Esophagus muscularis mucosa (tissue), 4 donors: ENCODE measurements around the gene FAM20A. TPM values are rescaled to one million over a fixed set of nuclear protein-coding genes. Genes with fewer than 3 reads are reported as not detected.

Experiments used
- DNase-seq: peaks from one replicate; pipeline ENCODE4 v3.0.0-alpha.2; 2017; ENCODE audit errors: extremely low spot score
- H3K27ac ChIP-seq, 4 donors: fragments of 200-600 bp; sonication (generic); replicated peaks in 1 of 4; 1 replicate in 3 of 4; 2 replicates in 1 of 4; pipeline ENCODE4 v1.5.1; 2016 to 2019; ENCODE audit warnings: mild to moderate bottlenecking in 1 of 4
- H3K27me3 ChIP-seq, 4 donors: fragments of 200-600 bp; sonication (generic); one replicate each; pipeline versions ENCODE4 v1.5.1 to v1.6.0; 2016 to 2019
- H3K36me3 ChIP-seq, 4 donors: fragments of 200-600 bp; sonication (generic); one replicate each; pipeline ENCODE4 v1.5.1; 2016 to 2019
- H3K4me1 ChIP-seq, 4 donors: fragments of 200-600 bp; sonication (generic); one replicate each; pipeline ENCODE4 v1.5.1; 2016 to 2019
- H3K4me3 ChIP-seq, 4 donors: fragments of 200-600 bp; sonication (generic); 1 replicate in 2 of 4; 2 replicates in 2 of 4; pipeline ENCODE4 v1.5.1; 2016 to 2019; ENCODE audit warnings: mild to moderate bottlenecking in 4 of 4, moderate library complexity in 1 of 4
- H3K9me3 ChIP-seq, 4 donors: fragments of 200-600 bp; sonication (generic); 1 replicate in 3 of 4; 2 replicates in 1 of 4; pipeline ENCODE4 v1.5.1; 2016 to 2019
- EP300 ChIP-seq: sonication (generic); formaldehyde crosslinking; IDR thresholded peaks from one replicate; pipeline ENCODE4 v1.6.1; 2017; ENCODE audit warnings: antibody characterized with exemption
- POLR2A ChIP-seq: fragments of 450-650 bp; IDR thresholded peaks from one replicate; pipeline ENCODE4 v1.6.1; 2017; ENCODE audit warnings: antibody characterized with exemption, moderate library complexity, mild to moderate bottlenecking, low read depth
- POLR2AphosphoS5 ChIP-seq, 2 donors: sonication (generic); formaldehyde crosslinking; IDR thresholded peaks; one replicate each; pipeline ENCODE4 v1.6.1; 2017; ENCODE audit warnings: antibody characterized with exemption in 2 of 2
- WGBS: methylation state at CpG from one replicate; pipeline ENCODE4 v1.1.5; 2018; 5-methylcytosine and 5-hydroxymethylcytosine counted together
- intact Hi-C: fragments of 100-400 bp; cut with DNase I; formaldehyde crosslinking; loops from one replicate; pipeline ENCODE4 v1.15.1; 2023
- total RNA-seq, 4 donors: library from RNA; depleted of rRNA; stranded (reverse); fragments of >200 nt; gene quantifications; one replicate each; pipeline versions ENCODE4 v1.1.0 to v1.2.1, GENCODE V29; 2016
- TF ChIP-seq, protein P1 (sequence below), 3 experiments: fragments of 200-600 bp in 2 of 3; fragments of 450-650 bp in 1 of 3; sonication (generic) in 2 of 3; IDR thresholded peaks; one replicate each; pipeline ENCODE4 v1.5.1; 2017 to 2019; ENCODE audit warnings: antibody characterized with exemption in 3 of 3, mild to moderate bottlenecking in 2 of 3, moderate library complexity in 1 of 3

Gene FAM20A
- total RNA-seq, 4 donors from 2014 or later = 1.7 to 21.2 (median 3.2) TPM

DNA sequence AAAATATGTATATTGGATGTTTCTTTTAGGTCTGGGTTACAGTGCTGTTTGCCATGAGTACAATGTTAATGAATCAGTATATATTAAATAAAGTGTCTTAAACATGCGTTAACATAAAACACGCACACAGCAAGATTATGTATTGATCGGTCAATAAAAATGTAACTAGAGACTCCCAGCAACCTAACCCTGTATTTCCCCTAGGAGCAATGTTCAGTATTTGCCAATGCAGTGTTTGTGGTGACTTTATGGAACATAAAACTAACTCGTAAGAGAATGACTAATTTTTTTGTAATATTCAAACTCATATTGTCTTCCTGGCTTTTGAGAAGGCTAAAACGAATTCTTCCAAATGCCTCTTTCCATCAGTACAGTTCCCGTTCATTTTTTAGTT lies 66.5 kb downstream of the FAM20A start:
- H3K36me3 ChIP-seq = peaks cover 38 to 98% (median 75%) of the 10 kb centered on the region in 4 donors
- no peak for DNase-seq
- H3K27me3 ChIP-seq = no peaks in the 10 kb centered on the region
- no peak overlapping the region for H3K27ac ChIP-seq
- H3K4me3 ChIP-seq = no peak overlapping the region
- peaks cover 0 to 16% (median 2%) of the 10 kb centered on the region in 4 donors for H3K4me1 ChIP-seq
- no peaks in the 10 kb centered on the region for H3K9me3 ChIP-seq
- intact Hi-C loops = loop anchor here (5.0 kb wide), 1 partner anchor 223 kb away; no protein-coding TSS in a partner anchor
- TF ChIP-seq EP300 = no peak
- TF ChIP-seq, protein P1, sequence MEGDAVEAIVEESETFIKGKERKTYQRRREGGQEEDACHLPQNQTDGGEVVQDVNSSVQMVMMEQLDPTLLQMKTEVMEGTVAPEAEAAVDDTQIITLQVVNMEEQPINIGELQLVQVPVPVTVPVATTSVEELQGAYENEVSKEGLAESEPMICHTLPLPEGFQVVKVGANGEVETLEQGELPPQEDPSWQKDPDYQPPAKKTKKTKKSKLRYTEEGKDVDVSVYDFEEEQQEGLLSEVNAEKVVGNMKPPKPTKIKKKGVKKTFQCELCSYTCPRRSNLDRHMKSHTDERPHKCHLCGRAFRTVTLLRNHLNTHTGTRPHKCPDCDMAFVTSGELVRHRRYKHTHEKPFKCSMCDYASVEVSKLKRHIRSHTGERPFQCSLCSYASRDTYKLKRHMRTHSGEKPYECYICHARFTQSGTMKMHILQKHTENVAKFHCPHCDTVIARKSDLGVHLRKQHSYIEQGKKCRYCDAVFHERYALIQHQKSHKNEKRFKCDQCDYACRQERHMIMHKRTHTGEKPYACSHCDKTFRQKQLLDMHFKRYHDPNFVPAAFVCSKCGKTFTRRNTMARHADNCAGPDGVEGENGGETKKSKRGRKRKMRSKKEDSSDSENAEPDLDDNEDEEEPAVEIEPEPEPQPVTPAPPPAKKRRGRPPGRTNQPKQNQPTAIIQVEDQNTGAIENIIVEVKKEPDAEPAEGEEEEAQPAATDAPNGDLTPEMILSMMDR (IDR thresholded peaks at IDR 0.05) = no peak
- no peak for TF ChIP-seq POLR2A
- TF ChIP-seq POLR2AphosphoS5 (IDR thresholded peaks at IDR 0.05) = no peak
- WGBS = 85% methylated on average over 6 of the region's 6 CpGs

DNA sequence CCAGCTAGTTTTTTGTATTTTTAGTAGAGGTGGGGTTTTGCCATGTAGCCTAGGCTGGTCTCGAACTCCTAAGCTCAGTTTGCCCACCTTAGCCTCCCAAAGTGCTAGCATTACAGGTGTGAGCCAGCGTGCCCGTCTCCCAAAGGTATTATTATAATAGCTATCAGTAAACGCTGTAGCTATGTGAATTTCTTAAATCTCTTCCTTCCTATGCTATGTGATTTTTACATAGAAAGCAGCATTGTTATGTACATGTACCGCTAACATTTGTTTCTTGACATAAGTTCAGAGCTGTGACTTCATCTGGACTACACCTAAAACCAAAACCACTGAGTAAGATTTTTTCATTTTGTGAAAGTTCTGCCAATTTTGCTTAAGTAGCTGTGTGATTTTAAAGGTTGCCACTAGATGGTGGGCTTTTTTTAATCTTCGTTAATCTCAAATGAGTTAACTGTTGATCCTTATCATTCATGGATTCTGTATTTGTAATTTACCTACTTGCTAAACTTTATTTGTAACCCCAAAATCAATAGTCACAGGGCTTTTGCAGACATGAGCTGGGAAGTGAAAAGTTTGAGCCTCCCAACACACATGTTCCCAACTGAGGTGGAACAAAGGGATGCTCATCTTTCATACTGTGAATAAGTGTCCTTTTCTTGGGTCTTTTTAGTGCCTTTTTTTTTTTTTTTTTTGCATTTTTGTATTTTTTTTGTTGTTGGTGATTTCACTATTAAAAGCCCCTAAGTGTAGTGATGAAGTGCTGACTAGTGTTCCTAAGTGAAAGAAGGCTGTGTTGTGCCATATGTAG lies 67.1 kb downstream of the FAM20A start:
- Histone ChIP-seq H3K9me3 (no peaks in the 10 kb centered on the region), H3K4me3 (no peak overlapping the region), H3K4me1 (peaks cover 0 to 13% (median 2%) of the 10 kb centered on the region in 4 donors), H3K27me3 (no peaks in the 10 kb centered on the region), H3K27ac (no peak overlapping the region), H3K36me3 (peaks cover 38 to 98% (median 76%) of the 10 kb centered on the region in 4 donors)
- WGBS = 72% methylated on average over 6 of the region's 6 CpGs
- TF ChIP-seq, protein P1 (IDR thresholded peaks at IDR 0.05) = peak; percentile 22 to 46 (median 29)
- no peak for TF ChIP-seq POLR2A
- intact Hi-C loops = no loop called here
- DNase-seq = no peak

DNA sequence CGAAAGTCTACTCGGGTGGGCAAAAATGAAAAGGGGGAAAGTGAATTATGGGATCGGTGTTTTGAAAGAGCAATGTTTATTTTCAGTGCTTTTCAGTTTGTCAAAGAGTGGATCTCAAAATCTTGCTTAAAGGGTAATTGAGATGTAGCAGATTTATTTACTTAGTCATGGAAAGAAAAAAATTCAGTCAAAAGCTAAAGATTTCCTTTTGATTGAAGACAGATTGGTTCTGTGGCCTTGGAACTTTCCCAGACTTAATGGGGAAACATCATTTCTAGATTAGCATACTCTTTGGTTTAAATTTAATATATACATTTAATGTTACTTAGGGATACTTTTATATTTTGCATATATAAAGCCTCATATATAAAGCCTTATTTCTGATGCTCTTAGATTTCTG lies 68.3 kb downstream of the FAM20A start:
- no peak for DNase-seq
- intact Hi-C loops = no loop called here
- Histone ChIP-seq H3K27ac (no peak overlapping the region), H3K9me3 (no peaks in the 10 kb centered on the region), H3K4me3 (no peak overlapping the region), H3K27me3 (no peaks in the 10 kb centered on the region), H3K4me1 (peaks cover 0 to 13% (median 2%) of the 10 kb centered on the region in 4 donors), H3K36me3 (peaks cover 38 to 98% (median 78%) of the 10 kb centered on the region in 4 donors)
- 74% methylated on average over 3 of the region's 3 CpGs for WGBS
- TF ChIP-seq POLR2A (no peak), EP300 (no peak), POLR2AphosphoS5 (IDR thresholded peaks at IDR 0.05) (no peak)
- TF ChIP-seq, protein P1 (IDR thresholded peaks at IDR 0.05) = no peak

DNA sequence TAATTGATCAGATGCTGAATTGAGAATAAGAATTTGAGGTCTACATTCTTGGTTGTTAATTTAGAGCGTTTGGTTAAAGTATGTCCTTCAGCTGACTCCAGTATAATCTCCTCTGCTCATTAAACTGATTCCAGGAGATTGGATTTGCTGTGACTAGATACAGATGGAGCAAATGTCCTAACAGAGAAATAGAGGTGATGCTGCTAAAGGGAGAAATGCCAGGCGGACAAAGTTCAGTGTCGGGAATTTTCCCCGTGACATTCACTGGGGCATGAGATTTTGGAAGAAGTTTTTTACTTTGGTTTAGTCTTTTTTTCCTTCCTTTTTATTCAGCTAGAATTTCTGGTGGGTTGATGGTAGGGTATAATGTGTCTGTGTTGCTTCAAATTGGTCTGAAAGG lies 69.9 kb downstream of the FAM20A start:
- intact Hi-C loops = no loop called here
- Histone ChIP-seq H3K4me1 (peaks cover 0 to 13% (median under 1%) of the 10 kb centered on the region in 4 donors), H3K36me3 (peaks cover 38 to 98% (median 80%) of the 10 kb centered on the region in 4 donors), H3K27me3 (no peaks in the 10 kb centered on the region), H3K4me3 (no peak overlapping the region), H3K9me3 (no peaks in the 10 kb centered on the region), H3K27ac (no peak overlapping the region)
- DNase-seq = no peak
- WGBS = 84% methylated on average over 4 of the region's 4 CpGs
- TF ChIP-seq, protein P1 (IDR thresholded peaks at IDR 0.05) = no peak
- TF ChIP-seq EP300 = no peak
- TF ChIP-seq POLR2A = no peak
- no peak for TF ChIP-seq POLR2AphosphoS5 (IDR thresholded peaks at IDR 0.05)
